Measurements from ENCODE around the gene SLC22A2. TPM values are rescaled to one million over a fixed set of nuclear protein-coding genes. Genes with fewer than 3 reads are reported as not detected.

Gene SLC22A2
- total RNA-seq, 3 donors from 2014 or later (not counting 1 experiment from before 2014, with no cell fraction given): not detected

DNA sequence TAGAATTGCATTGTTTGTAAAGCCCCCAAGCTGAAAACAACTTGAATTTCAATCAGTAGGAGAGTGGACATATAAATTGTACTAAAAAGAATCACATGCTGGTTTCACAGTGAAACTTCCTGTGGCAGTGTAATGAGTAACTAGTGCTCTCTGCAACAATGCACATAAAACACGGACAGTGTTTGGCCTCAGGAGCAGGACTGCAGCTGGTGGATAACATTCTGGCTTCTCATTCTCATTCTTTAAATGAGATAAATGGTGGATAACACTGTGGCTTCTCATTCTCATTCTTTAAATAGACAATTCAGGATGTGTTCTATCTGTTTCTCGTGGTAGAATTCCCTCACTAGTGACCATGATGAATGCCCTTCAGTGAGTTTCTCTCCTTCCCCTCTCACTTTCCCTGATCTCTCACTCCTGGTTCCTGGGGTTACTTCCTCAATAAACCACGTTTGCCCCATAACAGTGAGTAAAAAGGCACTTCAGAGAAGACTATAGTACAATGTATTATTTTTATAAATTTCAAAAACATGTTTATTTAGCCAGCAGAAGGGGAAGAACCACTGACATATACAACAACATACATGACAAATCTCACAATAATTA lies 59.9 kb downstream of the SLC22A2 start:
- ATAC-seq: no peak
- peaks cover 20% of the 10 kb centered on the region for H3K36me3 Mint-ChIP-seq
- Histone ChIP-seq H3K9me3 (ENCODE audit: control insufficient read depth, insufficient read depth, low read length) (no peaks in the 10 kb centered on the region), H3K4me3 (ENCODE audit: low read length) (no peak overlapping the region), H3K27ac (ENCODE audit: low read length) (no peak overlapping the region), H3K27me3 (ENCODE audit: control insufficient read depth, insufficient read depth, low read length) (no peaks in the 10 kb centered on the region), H3K4me1 (ENCODE audit: control insufficient read depth, insufficient read depth, low read length) (no peaks in the 10 kb centered on the region), H3K36me3 (ENCODE audit: control insufficient read depth, insufficient read depth, low read length) (no peaks in the 10 kb centered on the region)
- no peak overlapping the region for H3K27ac Mint-ChIP-seq
- H3K4me1 Mint-ChIP-seq: no peaks in the 10 kb centered on the region
- H3K27me3 Mint-ChIP-seq (ENCODE audit: low read depth in 2 of 2): peaks cover 14 to 49% of the 10 kb centered on the region in 2 donors
- DNase-seq: no peak
- WGBS (ENCODE audit: insufficient coverage): 28% methylated on average over 2 of the region's 3 CpGs
- H3K9me3 Mint-ChIP-seq: peaks cover 2 to 5% of the 10 kb centered on the region in 2 donors
- TF ChIP-seq, protein P1, sequence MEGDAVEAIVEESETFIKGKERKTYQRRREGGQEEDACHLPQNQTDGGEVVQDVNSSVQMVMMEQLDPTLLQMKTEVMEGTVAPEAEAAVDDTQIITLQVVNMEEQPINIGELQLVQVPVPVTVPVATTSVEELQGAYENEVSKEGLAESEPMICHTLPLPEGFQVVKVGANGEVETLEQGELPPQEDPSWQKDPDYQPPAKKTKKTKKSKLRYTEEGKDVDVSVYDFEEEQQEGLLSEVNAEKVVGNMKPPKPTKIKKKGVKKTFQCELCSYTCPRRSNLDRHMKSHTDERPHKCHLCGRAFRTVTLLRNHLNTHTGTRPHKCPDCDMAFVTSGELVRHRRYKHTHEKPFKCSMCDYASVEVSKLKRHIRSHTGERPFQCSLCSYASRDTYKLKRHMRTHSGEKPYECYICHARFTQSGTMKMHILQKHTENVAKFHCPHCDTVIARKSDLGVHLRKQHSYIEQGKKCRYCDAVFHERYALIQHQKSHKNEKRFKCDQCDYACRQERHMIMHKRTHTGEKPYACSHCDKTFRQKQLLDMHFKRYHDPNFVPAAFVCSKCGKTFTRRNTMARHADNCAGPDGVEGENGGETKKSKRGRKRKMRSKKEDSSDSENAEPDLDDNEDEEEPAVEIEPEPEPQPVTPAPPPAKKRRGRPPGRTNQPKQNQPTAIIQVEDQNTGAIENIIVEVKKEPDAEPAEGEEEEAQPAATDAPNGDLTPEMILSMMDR (IDR thresholded peaks at IDR 0.05): no peak
- intact Hi-C loops (cut with micrococcal nuclease): no loop called here
- H3K4me3 Mint-ChIP-seq: no peak overlapping the region

DNA sequence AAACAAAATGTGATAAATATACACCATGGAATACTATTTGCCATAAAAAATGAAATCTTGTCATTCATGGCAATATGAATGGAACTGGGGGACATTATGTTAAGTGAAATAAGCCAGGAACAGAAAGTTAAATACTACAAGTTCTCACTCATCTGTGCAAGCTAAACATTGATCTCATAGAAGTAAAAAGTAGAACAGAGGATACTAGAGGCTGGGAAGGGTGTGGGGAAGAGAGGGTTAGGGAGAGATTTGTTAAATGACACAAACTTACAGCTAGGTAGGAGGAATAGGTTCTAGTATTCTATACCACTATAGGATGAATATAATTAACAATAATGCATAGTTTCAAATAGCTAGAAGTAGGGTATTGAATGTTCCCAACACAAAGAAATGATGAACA lies 61.0 kb downstream of the SLC22A2 start:
- Mint-ChIP-seq H3K9me3 (peaks cover 4 to 10% of the 10 kb centered on the region in 2 donors), H3K36me3 (peaks cover 30% of the 10 kb centered on the region), H3K27me3 (ENCODE audit: low read depth in 2 of 2) (peaks cover 14 to 49% of the 10 kb centered on the region in 2 donors), H3K27ac (no peak overlapping the region), H3K4me3 (no peak overlapping the region), H3K4me1 (no peaks in the 10 kb centered on the region)
- DNase-seq (no peak), ATAC-seq (no peak)
- H3K27me3 ChIP-seq (ENCODE audit: control insufficient read depth, insufficient read depth, low read length): no peaks in the 10 kb centered on the region
- H3K4me1 ChIP-seq (ENCODE audit: control insufficient read depth, insufficient read depth, low read length): no peaks in the 10 kb centered on the region
- TF ChIP-seq, protein P1 (IDR thresholded peaks at IDR 0.05): no peak
- no peaks in the 10 kb centered on the region for H3K9me3 ChIP-seq (ENCODE audit: control insufficient read depth, insufficient read depth, low read length)
- no peak overlapping the region for H3K27ac ChIP-seq (ENCODE audit: low read length)
- intact Hi-C loops (cut with micrococcal nuclease): no loop called here
- no peak overlapping the region for H3K4me3 ChIP-seq (ENCODE audit: low read length)
- H3K36me3 ChIP-seq (ENCODE audit: control insufficient read depth, insufficient read depth, low read length): no peaks in the 10 kb centered on the region

GRCh38 chr6:160194808-160195207 lies 63.8 kb downstream of the SLC22A2 start:
- no peaks in the 10 kb centered on the region for H3K27me3 ChIP-seq (ENCODE audit: control insufficient read depth, insufficient read depth, low read length)
- H3K9me3 ChIP-seq (ENCODE audit: control insufficient read depth, insufficient read depth, low read length): peaks cover 5% of the 10 kb centered on the region
- H3K36me3 ChIP-seq (ENCODE audit: control insufficient read depth, insufficient read depth, low read length): no peaks in the 10 kb centered on the region
- Mint-ChIP-seq H3K4me3 (no peak overlapping the region), H3K9me3 (peaks cover 6 to 16% of the 10 kb centered on the region in 2 donors), H3K27ac (no peak overlapping the region), H3K4me1 (no peaks in the 10 kb centered on the region), H3K27me3 (ENCODE audit: low read depth in 2 of 2) (peaks cover 10 to 31% of the 10 kb centered on the region in 2 donors), H3K36me3 (peaks cover 40% of the 10 kb centered on the region)
- no CpG with 5 or more reads among the region's 1 CpG for WGBS (ENCODE audit: insufficient coverage)
- no peak overlapping the region for H3K4me3 ChIP-seq (ENCODE audit: low read length)
- intact Hi-C loops (cut with micrococcal nuclease): no loop called here
- no peak overlapping the region for H3K27ac ChIP-seq (ENCODE audit: low read length)
- DNase-seq (no peak), ATAC-seq (no peak)
- TF ChIP-seq, protein P1 (IDR thresholded peaks at IDR 0.05): no peak
- no peaks in the 10 kb centered on the region for H3K4me1 ChIP-seq (ENCODE audit: control insufficient read depth, insufficient read depth, low read length)

GRCh38 chr6:160192840-160193239 lies 65.8 kb downstream of the SLC22A2 start:
- WGBS (ENCODE audit: insufficient coverage): no CpG with 5 or more reads among the region's 1 CpG
- peaks cover 6 to 16% of the 10 kb centered on the region in 2 donors for H3K9me3 Mint-ChIP-seq

More at GRCh38 chr6:160192840-160193239, 65.8 kb downstream of the SLC22A2 start:
- no peaks in the 10 kb centered on the region for H3K4me1 Mint-ChIP-seq
- H3K27me3 ChIP-seq (ENCODE audit: control insufficient read depth, insufficient read depth, low read length): no peaks in the 10 kb centered on the region
- no peak overlapping the region for H3K4me3 ChIP-seq (ENCODE audit: low read length)
- intact Hi-C loops (cut with micrococcal nuclease): no loop called here
- H3K4me3 Mint-ChIP-seq: no peak overlapping the region
- no peaks in the 10 kb centered on the region for H3K36me3 ChIP-seq (ENCODE audit: control insufficient read depth, insufficient read depth, low read length)
- ATAC-seq: no peak
- peaks cover 5% of the 10 kb centered on the region for H3K9me3 ChIP-seq (ENCODE audit: control insufficient read depth, insufficient read depth, low read length)
- H3K36me3 Mint-ChIP-seq: peaks cover 40% of the 10 kb centered on the region
- no peaks in the 10 kb centered on the region for H3K4me1 ChIP-seq (ENCODE audit: control insufficient read depth, insufficient read depth, low read length)
- no peak overlapping the region for H3K27ac Mint-ChIP-seq
- H3K27me3 Mint-ChIP-seq (ENCODE audit: low read depth in 2 of 2): peaks cover 11 to 29% of the 10 kb centered on the region in 2 donors
- no peak for DNase-seq
- TF ChIP-seq, protein P1 (IDR thresholded peaks at IDR 0.05): no peak
- H3K27ac ChIP-seq (ENCODE audit: low read length): no peak overlapping the region
